Frontal cortex (tissue), 4 donors: ENCODE measurements around the gene RDH11. TPM values are rescaled to one million over a fixed set of nuclear protein-coding genes. Genes with fewer than 3 reads are reported as not detected.
A peak's percentile ranks its signal among the peaks of the same experiment; 100 is the strongest.
"Not testable (repeated sequence)": the region's sequence is repeated elsewhere in the genome, so short reads cannot be mapped to it uniquely, and the experiment has no call there.

Experiments used
- DNase-seq, 2 donors: peaks; one replicate each; pipeline ENCODE4 v3.0.0; 2012; ENCODE audit warnings: low spot score in 2 of 2
- FAIRE-seq: peaks from 2 replicates; lab custom pipeline; 2012; peaks lifted over from hg19 to GRCh38; lab: Jason Lieb, UNC
- total RNA-seq: library from RNA; depleted of rRNA; stranded (reverse); fragments of >200 nt; gene quantifications from one replicate; pipeline ENCODE4 v1.2.3, GENCODE V29; 2014
- donor health status: control.
- donor health status: control.
- donor health status: control.

RDH11 gene, protein sequence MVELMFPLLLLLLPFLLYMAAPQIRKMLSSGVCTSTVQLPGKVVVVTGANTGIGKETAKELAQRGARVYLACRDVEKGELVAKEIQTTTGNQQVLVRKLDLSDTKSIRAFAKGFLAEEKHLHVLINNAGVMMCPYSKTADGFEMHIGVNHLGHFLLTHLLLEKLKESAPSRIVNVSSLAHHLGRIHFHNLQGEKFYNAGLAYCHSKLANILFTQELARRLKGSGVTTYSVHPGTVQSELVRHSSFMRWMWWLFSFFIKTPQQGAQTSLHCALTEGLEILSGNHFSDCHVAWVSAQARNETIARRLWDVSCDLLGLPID
- 128 TPM for total RNA-seq

DNA sequence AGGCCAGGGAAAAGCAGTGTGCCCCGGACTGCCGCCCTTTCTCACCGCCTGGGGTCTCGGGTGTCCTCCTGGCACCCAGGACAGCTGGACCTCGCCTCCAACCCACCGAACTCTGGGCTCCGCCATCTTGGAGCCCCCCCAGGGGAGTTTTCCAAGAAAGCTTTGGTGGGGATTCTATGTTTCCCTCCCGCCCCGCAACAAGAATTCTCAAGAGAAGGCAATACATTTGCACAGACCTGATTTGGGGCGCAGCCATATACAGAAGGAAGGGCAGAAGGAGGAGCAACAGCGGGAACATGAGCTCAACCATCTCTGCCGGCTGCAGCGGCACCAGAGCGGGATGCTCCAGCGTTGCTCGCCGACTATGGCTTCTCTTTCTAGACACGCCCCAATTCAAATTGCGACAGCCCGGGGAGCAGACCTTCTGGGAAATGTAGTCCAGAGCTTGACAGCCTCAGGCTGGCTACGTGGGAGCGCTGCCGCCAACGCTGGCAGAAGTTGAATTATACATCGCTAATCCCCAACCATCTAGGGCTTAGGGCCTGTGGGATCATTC, at the start of gene RDH11:
Gene RDH11, minus strand, starts transcription at position 371 of the 556 bp plus-strand sequence. Its CDS starts 61 bp downstream, at position 310.
- DNase-seq: peak; percentile 45 to 79
- FAIRE-seq: no peak

DNA sequence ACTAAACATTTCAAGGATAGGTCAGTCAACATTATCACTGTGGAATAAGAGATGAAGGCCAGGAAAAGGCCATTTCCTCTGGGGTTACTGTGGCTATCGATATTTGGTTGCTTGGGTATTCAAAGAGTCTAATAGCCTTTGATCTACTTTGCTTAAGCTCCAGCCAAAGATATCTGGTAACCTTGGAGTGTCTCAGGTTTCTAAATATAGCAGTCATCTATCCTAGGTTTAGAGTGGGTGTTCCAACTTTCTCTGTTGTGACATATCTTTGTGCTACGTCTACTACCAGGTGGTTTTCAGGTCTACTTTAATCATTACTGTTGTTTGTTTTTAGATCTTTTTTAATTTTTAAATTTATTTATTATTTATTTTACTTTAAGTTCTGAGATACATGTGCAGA, 48.5 kb upstream of the RDH11 start:
- DNase-seq: no peak
- FAIRE-seq: no peak

GRCh38 chr14:67738740-67739504, 43.4 kb upstream of the RDH11 start:
- DNase-seq (no peak), FAIRE-seq (no peak)

- DNase-seq: no peak
- FAIRE-seq: no peak
Measured at GRCh38 chr14:67736771-67737170, 41.2 kb upstream of the RDH11 start.

DNA sequence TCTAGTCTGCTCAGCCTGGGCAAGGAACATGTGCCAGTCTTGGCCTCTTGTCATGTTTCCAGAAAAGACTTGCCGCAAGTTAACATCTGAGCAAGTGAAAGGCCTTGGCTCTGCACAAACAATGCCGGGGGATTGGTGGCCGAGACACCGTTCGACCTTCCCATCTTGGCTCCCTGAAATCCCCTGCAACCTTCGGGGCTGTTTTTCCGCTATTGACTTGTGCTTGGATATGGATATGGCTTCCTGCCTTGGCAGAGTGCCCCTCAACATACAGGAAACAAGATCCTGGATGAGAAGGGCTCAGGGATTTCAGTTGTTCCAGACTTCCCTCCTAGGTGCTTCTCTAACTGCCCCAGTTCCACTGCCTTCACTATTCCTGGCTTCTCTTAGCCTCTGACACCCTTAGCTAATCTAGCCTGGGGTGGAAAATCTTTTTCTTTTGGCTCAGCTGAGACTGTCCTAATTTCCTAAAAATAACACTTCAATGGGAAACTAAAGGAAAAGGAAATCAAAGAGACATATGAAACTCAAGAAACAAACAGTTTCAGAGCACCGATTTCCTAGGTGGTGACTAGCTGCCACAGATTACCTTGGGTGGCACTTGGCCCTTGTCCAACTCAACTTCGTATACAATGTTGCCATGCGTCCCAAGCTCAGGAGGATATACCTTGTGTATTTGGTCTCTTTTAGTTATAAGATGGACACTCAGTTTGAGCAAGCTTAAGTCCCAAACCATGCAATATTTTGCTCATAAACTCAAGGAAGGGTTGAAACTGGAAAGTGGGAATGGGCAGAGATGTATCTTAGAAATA, 40.0 kb upstream of the RDH11 start:
- FAIRE-seq: no peak
- DNase-seq: no peak

- DNase-seq (no peak), FAIRE-seq (no peak)
Measured at GRCh38 chr14:67734675-67735074, 39.1 kb upstream of the RDH11 start.

DNA sequence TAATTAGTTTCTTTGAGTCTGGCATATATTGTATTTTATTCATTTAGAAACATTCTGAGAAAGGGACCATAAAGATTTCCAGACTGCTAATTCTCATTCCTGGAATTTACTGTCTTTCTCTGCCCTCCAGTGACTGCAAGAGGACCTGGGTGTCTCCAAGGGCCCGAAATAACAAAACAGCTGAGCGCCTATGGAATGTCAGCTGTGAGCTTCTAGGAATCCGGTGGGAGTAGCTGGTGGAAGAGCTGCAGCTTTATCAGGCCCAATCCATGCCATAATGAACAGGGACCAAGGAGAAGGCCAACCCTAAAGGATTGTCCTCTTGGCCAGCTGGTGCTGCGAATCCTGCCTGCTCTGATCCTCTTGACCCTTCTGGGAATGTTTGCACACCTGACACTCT, 38.1 kb upstream of the RDH11 start:
- FAIRE-seq: no peak
- DNase-seq: no peak

DNA sequence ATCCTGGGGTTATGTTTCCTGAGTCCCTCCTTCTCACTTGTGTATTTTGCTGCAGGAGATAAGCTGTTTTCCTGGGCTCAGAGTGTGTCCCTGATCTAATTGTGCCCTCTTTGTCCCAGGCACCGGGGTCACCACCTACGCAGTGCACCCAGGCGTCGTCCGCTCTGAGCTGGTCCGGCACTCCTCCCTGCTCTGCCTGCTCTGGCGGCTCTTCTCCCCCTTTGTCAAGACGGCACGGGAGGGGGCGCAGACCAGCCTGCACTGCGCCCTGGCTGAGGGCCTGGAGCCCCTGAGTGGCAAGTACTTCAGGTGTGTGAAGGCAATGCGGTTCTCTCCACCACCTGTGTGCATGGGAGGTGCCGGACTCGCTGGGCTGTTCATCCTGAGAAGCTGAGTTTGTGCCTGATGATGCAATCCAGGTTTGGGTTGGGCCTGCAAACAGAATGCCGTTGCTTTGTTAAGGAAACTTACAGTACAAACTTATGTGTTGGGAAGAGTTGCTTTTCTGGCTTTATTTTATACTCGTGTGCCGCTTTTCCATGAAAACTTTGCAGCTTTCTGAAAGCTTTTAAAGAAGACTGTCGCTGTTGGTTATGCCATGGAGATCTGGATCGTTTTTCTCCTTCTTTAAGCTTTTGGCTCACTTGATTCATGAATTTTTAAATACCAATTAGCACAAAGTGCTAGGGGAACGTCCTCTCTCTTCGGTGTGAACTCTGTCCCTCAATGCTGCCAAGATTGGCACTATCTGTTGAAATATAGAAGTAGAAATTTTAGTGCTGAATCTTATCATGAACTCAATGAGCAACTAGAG, 33.7 kb upstream of the RDH11 start:
- no peak for FAIRE-seq
- DNase-seq: no peak

- no peak for FAIRE-seq
- DNase-seq: no peak
Measured at GRCh38 chr14:67728258-67728657, 32.7 kb upstream of the RDH11 start.

- no peak for FAIRE-seq
- DNase-seq: no peak
Measured at GRCh38 chr14:67727361-67727760, 31.8 kb upstream of the RDH11 start.

DNA sequence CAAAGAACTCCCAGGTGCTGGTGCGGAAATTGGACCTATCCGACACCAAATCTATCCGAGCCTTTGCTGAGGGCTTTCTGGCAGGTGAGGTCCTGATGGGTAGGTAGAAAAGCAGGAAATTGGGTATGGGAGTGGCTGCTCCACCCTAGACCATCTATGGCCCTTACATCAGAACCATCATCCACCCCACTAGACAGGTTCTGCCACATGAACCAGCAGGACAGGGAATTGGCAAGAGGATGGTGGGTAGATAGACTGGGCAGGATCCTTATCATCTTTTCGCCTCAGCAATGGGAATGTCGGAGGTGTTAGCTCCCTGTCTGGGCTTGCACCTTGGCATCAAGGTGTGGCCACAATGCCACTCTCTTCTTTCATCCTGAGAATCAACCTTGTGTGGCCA, 29.6 kb upstream of the RDH11 start:
- no peak for FAIRE-seq
- no peak for DNase-seq

DNA sequence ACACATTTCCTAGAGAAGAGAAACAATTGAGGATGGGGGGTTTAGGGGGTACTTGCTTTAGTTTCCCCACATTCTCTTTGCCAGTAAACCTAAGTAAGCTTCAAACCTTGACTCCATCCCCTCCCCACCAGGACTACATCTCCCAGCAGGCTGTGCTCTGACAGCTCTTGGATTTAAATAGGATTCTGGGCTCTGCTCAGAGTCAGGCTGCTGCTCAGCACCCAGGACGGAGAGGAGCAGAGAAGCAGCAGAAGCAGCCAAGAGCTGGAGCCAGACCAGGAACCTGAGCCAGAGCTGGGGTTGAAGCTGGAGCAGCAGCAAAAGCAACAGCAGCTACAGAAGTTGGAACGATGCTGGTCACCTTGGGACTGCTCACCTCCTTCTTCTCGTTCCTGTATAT, 26.7 kb upstream of the RDH11 start:
- DNase-seq (peak in 1 of 2 donors; percentile 40), FAIRE-seq (no peak)

DNA sequence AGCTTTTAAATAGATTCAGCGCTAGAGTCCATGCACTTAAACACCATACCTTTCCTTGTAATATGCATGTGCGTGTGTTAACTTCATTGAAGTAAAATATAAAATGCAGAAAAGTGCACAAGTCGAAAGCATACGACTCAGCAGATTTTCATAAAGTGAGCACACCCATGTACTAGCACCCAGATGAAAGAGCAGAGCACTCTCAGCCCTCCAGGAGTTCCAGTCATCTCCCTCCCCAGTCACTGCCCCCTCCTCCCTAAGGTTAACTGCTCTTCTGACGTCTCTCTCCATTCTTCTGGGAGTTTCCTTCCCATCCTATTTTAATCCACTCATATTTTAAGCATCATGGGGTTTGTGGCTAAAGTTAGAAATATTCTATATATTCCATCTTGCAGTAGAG, 26.3 kb upstream of the RDH11 start:
- FAIRE-seq: no peak
- peak in 1 of 2 donors; percentile 30 for DNase-seq

GRCh38 chr14:67719866-67720265, 24.3 kb upstream of the RDH11 start:
- DNase-seq: no peak
- FAIRE-seq: no peak

DNA sequence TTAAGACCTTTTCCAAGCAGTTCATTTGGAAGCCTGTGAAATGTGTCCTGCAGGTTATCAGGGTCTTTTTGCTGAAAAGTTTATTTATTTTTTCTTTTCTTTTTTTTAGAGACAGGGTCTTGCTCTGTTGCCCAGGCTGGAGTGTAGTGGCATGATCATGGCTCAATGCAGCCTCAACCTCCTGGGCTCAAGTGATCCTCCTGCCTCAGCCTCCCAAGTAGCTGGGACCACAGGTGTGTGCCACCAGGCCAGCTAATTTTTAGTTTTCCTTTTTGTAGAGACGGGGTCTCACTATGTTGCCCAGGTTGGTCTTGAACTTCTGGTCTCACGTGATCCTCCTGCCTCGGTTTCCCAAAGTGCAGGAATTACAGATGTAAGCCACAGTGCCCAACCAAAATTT, 23.8 kb upstream of the RDH11 start:
- FAIRE-seq, DNase-seq: not testable (repeated sequence)

- FAIRE-seq: no peak
Measured at GRCh38 chr14:67718265-67718664, 22.7 kb upstream of the RDH11 start.

DNA sequence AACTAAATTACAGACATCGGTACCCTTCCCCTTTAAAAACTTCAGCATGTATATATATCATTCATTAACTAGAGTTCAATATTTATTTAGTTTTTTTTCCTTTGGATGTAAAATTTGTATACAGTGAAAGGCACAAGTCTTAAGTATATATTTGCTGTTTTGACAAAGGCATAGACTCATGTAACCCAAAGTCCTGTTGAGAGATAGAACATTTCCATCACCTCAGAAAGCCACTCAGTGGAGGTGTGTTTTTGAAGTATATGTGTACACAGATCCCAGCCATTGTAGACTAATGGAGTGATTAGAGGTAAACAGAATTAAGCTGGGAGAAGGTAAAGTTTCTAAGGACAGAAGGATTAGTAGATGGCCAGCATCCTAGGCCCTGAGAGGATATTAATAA, 21.5 kb upstream of the RDH11 start:
- FAIRE-seq (no peak), DNase-seq (no peak)

More at GRCh38 chr14:67718265-67718664, 22.7 kb upstream of the RDH11 start:
- DNase-seq: no peak

- FAIRE-seq: no peak
- DNase-seq: no peak
Measured at GRCh38 chr14:67710209-67710608, 14.6 kb upstream of the RDH11 start.

DNA sequence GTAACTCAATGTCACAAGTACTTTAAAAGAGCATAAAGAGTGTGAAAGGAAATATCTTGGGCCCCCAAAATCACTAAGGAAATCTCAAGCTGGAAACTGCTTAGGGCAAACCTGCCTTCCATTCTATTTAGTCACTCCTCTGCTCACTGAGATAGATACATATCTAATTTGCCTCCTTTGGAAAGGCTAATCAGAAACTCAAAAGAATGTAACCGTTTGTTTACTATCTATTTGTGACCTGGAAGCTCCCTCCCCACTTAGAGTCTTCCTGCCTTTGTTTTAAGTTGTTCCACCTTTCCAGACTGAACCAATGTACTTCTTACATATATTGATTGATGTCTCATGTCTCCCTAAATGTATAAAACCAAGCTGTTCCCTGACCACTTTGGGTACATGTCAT, 14.2 kb upstream of the RDH11 start:
- DNase-seq, FAIRE-seq: not testable (repeated sequence)
